IPS-15b (cell line): Measurements from ENCODE around the gene RIC1.
"Not testable (repeated sequence)": the region's sequence is repeated elsewhere in the genome, so short reads cannot be mapped to it uniquely, and the experiment has no call there.

Source experiments
- H3K27me3 ChIP-seq: one replicate; pipeline ENCODE4 v1.6.1; 2013; ENCODE audit warnings: low read length; ENCODE audit not compliant: control insufficient read depth, insufficient read depth
- H3K36me3 ChIP-seq: one replicate; pipeline ENCODE4 v1.6.1; 2013; ENCODE audit warnings: low read length; ENCODE audit not compliant: control insufficient read depth, insufficient read depth
- H3K4me1 ChIP-seq: one replicate; pipeline ENCODE4 v1.6.1; 2013; ENCODE audit warnings: mild to moderate bottlenecking, low read length; ENCODE audit not compliant: control insufficient read depth, insufficient read depth
- H3K4me3 ChIP-seq: one replicate; pipeline ENCODE4 v1.5.1; 2013; ENCODE audit warnings: low read depth, low read length
- H3K9ac ChIP-seq: one replicate; pipeline ENCODE4 v1.6.1; 2013; ENCODE audit warnings: low read depth, mild to moderate bottlenecking, low read length
- H3K9me3 ChIP-seq: one replicate; pipeline ENCODE4 v1.6.1; 2013; ENCODE audit warnings: mild to moderate bottlenecking, low read length; ENCODE audit not compliant: control insufficient read depth, insufficient read depth

The RIC1 gene

GRCh38 chr9:5683591-5683990, 54.7 kb downstream of the RIC1 start:
- H3K36me3 ChIP-seq, H3K9me3 ChIP-seq, H3K27me3 ChIP-seq, H3K4me1 ChIP-seq, H3K9ac ChIP-seq, H3K4me3 ChIP-seq: not testable (repeated sequence)

GRCh38 chr9:5684101-5684500, 55.2 kb downstream of the RIC1 start:
- Histone ChIP-seq H3K9me3 (no peaks in the 10 kb centered on the region), H3K4me1 (no peaks in the 10 kb centered on the region)

GRCh38 chr9:5688109-5688508, 59.2 kb downstream of the RIC1 start:
- Histone ChIP-seq H3K4me1 (no peaks in the 10 kb centered on the region), H3K9ac (no peak overlapping the region), H3K27me3 (no peaks in the 10 kb centered on the region), H3K4me3 (no peak overlapping the region), H3K9me3 (no peaks in the 10 kb centered on the region), H3K36me3 (no peaks in the 10 kb centered on the region)

More at GRCh38 chr9:5684101-5684500, 55.2 kb downstream of the RIC1 start:
- no peak overlapping the region for H3K4me3 ChIP-seq
- no peak overlapping the region for H3K9ac ChIP-seq
- no peaks in the 10 kb centered on the region for H3K36me3 ChIP-seq
- no peaks in the 10 kb centered on the region for H3K27me3 ChIP-seq

- Histone ChIP-seq H3K9ac (no peak overlapping the region), H3K27me3 (no peaks in the 10 kb centered on the region), H3K4me3 (no peak overlapping the region), H3K9me3 (no peaks in the 10 kb centered on the region), H3K4me1 (no peaks in the 10 kb centered on the region), H3K36me3 (no peaks in the 10 kb centered on the region)
Measured at GRCh38 chr9:5690278-5690677, 61.4 kb downstream of the RIC1 start.

- H3K36me3 ChIP-seq, result no peaks in the 10 kb centered on the region
- no peaks in the 10 kb centered on the region for H3K4me1 ChIP-seq
- H3K9me3 ChIP-seq, result no peaks in the 10 kb centered on the region
- no peaks in the 10 kb centered on the region for H3K27me3 ChIP-seq
- no peak overlapping the region for H3K4me3 ChIP-seq
- H3K9ac ChIP-seq, result no peak overlapping the region
Measured at GRCh38 chr9:5695860-5696259, 67.0 kb downstream of the RIC1 start.

- Histone ChIP-seq H3K4me1 (no peaks in the 10 kb centered on the region), H3K27me3 (no peaks in the 10 kb centered on the region), H3K36me3 (no peaks in the 10 kb centered on the region), H3K9ac (no peak overlapping the region), H3K9me3 (no peaks in the 10 kb centered on the region), H3K4me3 (no peak overlapping the region)
Measured at GRCh38 chr9:5696884-5697283, 68.0 kb downstream of the RIC1 start.

GRCh38 chr9:5698004-5698403, 69.1 kb downstream of the RIC1 start:
- no peaks in the 10 kb centered on the region for H3K36me3 ChIP-seq
- no peak overlapping the region for H3K9ac ChIP-seq
- H3K4me1 ChIP-seq, result no peaks in the 10 kb centered on the region
- no peaks in the 10 kb centered on the region for H3K27me3 ChIP-seq
- H3K4me3 ChIP-seq, result no peak overlapping the region
- H3K9me3 ChIP-seq, result no peaks in the 10 kb centered on the region

- Histone ChIP-seq H3K4me1 (no peaks in the 10 kb centered on the region), H3K4me3 (no peak overlapping the region), H3K27me3 (no peaks in the 10 kb centered on the region), H3K9ac (no peak overlapping the region), H3K36me3 (no peaks in the 10 kb centered on the region), H3K9me3 (no peaks in the 10 kb centered on the region)
Measured at GRCh38 chr9:5698810-5699556, 70.1 kb downstream of the RIC1 start.

- Histone ChIP-seq H3K4me1 (no peaks in the 10 kb centered on the region), H3K9me3 (no peaks in the 10 kb centered on the region), H3K27me3 (no peaks in the 10 kb centered on the region), H3K4me3 (no peak overlapping the region), H3K9ac (no peak overlapping the region), H3K36me3 (no peaks in the 10 kb centered on the region)
Measured at GRCh38 chr9:5708414-5708813, 79.5 kb downstream of the RIC1 start.

GRCh38 chr9:5712651-5713390, 83.9 kb downstream of the RIC1 start:
- no peaks in the 10 kb centered on the region for H3K4me1 ChIP-seq
- H3K9ac ChIP-seq, result no peak overlapping the region
- no peak overlapping the region for H3K4me3 ChIP-seq
- H3K27me3 ChIP-seq, result no peaks in the 10 kb centered on the region
- no peaks in the 10 kb centered on the region for H3K9me3 ChIP-seq
- no peaks in the 10 kb centered on the region for H3K36me3 ChIP-seq

- no peaks in the 10 kb centered on the region for H3K4me1 ChIP-seq
- no peaks in the 10 kb centered on the region for H3K27me3 ChIP-seq
- no peaks in the 10 kb centered on the region for H3K9me3 ChIP-seq
- no peaks in the 10 kb centered on the region for H3K36me3 ChIP-seq
- no peak overlapping the region for H3K4me3 ChIP-seq
- no peak overlapping the region for H3K9ac ChIP-seq
Measured at GRCh38 chr9:5714501-5715401, 85.8 kb downstream of the RIC1 start.
